D721Med (cell line): ENCODE measurements around the gene SYPL1.

Source experiments
- DNase-seq: peaks from one replicate; pipeline ENCODE4 v3.0.0; 2011; ENCODE audit warnings: low spot score; ENCODE audit not compliant: insufficient read length
- FAIRE-seq: peaks from 2 replicates; lab custom pipeline; 2011; peaks lifted over from hg19 to GRCh38; lab: Jason Lieb, UNC
- TF ChIP-seq, protein P1 (sequence below): IDR thresholded peaks from 2 replicates; pipeline ENCODE4 v1.5.1; 2012; ENCODE audit warnings: mild to moderate bottlenecking, control low read depth; ENCODE audit not compliant: insufficient read depth; ENCODE audit errors: missing control alignments

The SYPL1 gene

DNA sequence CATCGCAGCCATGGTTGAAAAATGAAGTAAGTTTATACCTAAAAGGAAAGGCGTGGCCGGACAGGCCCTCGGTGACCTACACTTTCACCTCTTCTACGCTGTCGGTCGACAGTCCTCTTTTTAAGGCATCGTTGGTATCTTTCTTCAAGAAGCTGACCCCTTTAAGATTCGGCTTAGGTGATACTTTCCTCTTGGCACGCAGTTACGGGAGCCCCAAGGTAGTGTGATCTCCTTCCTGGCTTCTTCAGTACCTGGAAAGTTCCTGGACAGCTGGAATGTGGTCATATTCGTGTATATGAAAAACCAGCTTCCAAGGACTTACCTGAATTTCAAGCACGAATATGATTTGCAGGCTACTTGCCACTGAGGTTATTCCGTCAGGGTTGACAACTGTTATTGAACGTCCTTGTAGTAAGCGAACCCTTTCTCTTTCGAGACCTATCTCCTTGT lies 885 bp upstream of the SYPL1 start:
- TF ChIP-seq, protein P1, sequence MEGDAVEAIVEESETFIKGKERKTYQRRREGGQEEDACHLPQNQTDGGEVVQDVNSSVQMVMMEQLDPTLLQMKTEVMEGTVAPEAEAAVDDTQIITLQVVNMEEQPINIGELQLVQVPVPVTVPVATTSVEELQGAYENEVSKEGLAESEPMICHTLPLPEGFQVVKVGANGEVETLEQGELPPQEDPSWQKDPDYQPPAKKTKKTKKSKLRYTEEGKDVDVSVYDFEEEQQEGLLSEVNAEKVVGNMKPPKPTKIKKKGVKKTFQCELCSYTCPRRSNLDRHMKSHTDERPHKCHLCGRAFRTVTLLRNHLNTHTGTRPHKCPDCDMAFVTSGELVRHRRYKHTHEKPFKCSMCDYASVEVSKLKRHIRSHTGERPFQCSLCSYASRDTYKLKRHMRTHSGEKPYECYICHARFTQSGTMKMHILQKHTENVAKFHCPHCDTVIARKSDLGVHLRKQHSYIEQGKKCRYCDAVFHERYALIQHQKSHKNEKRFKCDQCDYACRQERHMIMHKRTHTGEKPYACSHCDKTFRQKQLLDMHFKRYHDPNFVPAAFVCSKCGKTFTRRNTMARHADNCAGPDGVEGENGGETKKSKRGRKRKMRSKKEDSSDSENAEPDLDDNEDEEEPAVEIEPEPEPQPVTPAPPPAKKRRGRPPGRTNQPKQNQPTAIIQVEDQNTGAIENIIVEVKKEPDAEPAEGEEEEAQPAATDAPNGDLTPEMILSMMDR, result no peak
- DNase-seq, result no peak
- no peak for FAIRE-seq

DNA sequence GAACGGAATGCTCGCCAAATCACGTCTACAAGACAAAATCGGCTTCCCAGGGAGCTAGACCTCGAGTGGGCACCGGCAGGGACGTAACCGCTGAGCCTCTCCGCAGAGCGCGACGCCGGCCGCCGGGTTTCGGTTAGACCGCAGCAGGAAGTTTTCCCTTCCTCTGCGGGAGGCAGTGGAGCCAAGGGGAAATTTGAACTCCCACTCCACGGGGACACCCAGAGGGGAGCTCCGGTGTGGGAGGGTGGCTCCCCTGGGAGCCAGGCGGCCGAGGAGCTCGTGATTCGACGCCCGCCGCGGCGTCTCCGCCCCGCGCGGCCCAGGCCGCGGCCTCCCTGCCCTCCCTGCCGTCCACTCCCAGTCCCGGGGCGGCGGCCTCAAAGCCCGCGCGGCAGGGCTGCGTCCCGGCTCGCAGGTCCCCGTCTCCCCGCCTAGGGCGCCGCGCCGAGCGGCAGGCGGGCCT lies 426 bp downstream of the SYPL1 start:
- DNase-seq (no peak), FAIRE-seq (no peak)
- TF ChIP-seq, protein P1, result no peak

DNA sequence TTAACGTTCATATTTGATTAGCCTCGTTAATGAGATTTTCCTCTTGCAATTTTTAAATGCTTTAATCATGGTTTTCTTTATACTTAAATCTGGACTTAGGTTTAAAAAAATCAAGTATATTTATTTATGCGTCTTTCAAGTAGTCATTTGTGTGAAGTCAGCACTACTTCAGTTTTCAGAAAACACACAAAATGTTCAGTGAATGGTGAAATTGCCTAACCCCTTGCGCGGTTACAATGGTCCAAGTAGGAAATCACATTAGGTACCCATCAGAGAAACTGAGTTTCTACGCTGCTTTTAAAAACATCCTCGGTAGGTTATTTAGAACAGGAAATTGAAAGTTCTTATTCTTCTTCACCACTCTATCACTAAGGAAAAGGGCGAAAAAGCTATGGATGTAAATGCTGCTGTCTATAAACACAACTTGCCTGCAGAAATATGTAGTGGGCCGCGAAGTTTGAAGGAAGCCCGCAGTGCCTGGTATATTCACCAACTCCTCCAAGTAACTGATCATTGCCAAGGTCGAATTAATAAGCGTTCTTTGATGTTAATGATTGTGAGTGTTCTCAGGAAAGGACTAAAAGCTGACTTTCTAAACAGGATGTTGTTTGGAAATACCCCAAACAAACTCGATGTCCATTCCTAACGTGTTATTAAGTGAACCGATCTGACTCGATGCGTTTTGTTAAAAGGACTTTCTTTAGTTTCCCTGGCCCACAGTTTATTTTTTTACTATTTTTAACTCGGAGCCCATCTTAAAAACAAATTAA lies 1.0 kb downstream of the SYPL1 start:
- no peak for DNase-seq
- FAIRE-seq, result no peak
- TF ChIP-seq, protein P1, result no peak

DNA sequence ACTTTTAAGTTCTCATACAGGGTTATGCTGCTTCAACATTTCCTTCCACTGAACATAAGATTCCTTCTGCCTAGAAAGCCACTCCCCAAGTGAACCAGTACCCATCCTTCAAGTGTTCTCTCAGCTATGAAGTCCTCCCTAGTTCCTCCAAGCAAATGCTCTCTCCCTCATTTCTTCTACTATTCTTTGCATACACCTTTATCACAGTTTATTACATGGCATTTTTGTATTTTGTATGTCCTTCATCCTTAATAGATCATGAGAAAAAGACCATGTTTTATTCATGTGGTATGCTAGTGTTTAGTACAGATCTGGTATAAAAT lies 1.9 kb downstream of the SYPL1 start:
- TF ChIP-seq, protein P1, result no peak
- FAIRE-seq (no peak), DNase-seq (no peak)

DNA sequence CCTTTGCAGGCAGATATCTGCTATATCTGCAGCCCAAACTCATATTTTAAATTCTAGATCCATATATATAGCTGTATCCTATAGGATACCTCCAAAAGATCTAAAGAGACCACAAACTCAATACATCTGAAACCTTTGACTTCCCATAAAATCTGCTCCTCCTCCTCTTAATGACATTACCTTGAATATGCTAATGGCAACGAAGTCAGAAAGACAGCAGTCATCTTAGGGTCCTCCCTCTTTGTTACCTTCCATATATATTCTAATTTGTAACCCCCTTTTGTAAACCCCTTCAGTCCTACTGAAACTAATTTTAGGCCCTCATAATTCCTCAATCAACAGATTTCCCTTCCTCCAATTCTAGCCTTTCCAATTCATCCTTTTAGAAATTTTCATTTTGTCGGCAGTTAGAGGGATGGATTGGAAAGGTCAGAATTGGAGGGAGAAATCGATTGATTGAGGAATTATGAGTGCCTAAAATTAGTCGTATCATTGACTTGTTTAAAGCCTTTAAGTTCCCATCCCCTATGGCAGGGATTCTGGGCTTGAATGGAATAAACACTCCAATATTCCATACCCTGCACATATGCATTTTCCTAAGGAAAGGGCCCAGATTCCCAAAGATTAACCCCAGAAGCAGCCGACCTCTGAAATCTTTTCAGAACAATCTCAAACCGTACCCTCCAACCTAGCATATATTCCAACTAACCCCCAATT lies 2.4 kb downstream of the SYPL1 start:
- TF ChIP-seq, protein P1, result no peak
- FAIRE-seq, result no peak
- DNase-seq, result no peak

DNA sequence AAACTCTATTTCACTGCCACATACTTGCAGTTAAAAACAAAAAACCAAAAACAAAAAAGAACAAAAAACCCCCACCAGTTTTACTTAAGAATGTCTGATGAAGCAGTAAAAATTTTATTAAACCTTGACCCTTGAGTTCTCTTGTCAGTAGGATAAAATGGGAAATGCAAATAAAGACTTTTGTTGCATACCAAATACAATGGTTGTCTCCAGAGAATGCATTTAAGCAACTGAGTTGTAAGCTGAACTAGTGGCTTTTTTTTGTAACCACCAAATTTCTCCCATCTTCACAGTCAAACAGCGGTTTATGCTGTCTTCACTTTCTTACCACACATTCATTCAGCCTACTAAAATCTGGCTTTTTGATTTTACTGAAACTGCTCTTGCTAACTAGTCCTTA lies 3.1 kb downstream of the SYPL1 start:
- TF ChIP-seq, protein P1, result no peak
- FAIRE-seq (no peak), DNase-seq (no peak)

DNA sequence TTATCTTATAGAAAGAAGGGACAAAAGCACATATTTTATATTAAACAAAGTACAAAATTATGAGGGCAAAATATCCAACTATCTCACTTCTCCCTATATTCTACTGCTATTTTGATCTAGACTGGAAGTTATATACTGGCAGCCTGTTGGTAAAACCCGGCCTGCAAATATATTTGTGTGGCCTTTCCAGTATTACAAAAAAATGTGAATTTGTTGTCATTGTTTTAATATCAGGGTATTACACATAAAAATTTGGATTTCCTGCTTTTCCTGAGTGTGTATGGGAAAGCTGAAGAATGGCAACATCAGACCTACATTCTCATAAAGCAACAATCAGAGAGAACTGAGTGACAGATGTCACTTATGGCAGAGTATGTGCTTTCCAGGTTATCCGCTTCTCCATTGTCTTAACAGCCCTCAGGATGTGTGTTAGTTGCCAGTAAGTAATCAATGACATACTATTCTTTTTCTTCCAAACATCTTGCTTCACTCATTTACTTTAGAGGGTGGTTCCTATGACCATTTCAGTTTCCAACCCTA lies 7.3 kb downstream of the SYPL1 start:
- DNase-seq (no peak), FAIRE-seq (no peak)
- TF ChIP-seq, protein P1, result no peak
